ENCODE measurements around the gene ZBTB7C. TPM values are rescaled to one million over a fixed set of nuclear protein-coding genes. Genes with fewer than 3 reads are reported as not detected.
A peak's percentile ranks its signal among the peaks of the same experiment; 100 is the strongest.

ZBTB7C gene
- total and polyA plus RNA-seq, 9 of the 15 experiments (the other 6 are each of a cell fraction or from before 2014, with no cell fraction given): not detected

- no peak overlapping the region for H3K9ac ChIP-seq (ENCODE audit: insufficient read depth in 1 of 2, low read depth in 2 of 2, low read length in 2 of 2)
- no peaks in the 10 kb centered on the region for H3K9me1 ChIP-seq (ENCODE audit: control insufficient read depth, insufficient read depth, low read length)
- H4K20me1 ChIP-seq (replicated peaks; ENCODE audit: control insufficient read depth, insufficient read depth, low read length): no peaks in the 10 kb centered on the region
- H3K27me3 ChIP-seq (ENCODE audit: control insufficient read depth in 2 of 2, insufficient read depth in 2 of 2, low read length in 2 of 2): no peaks in the 10 kb centered on the region
- intact Hi-C loops (cut with micrococcal nuclease): no loop called here
- H3K79me2 ChIP-seq (ENCODE audit: control insufficient read depth, insufficient read depth, low read length): no peaks in the 10 kb centered on the region
- H3K27ac ChIP-seq (ENCODE audit: extremely low read depth, low read depth, low read length): no peak overlapping the region
- FAIRE-seq: no peak
- in situ Hi-C loops (cut with MboI): no loop called here
- POLR2A ChIA-PET: no interaction called here
- no peak overlapping the region for H3K4me2 ChIP-seq (ENCODE audit: insufficient read depth, low read length)
- CTCF ChIA-PET (ENCODE audit: low intra/inter-chr PET ratio): no interaction called here
- no peak overlapping the region for H2AFZ ChIP-seq (ENCODE audit: low read depth, low read length)
- no TSS peak for BruUV-seq (replicated peaks)
- H3K4me1 ChIP-seq (replicated peaks in 1 of 2; ENCODE audit: control insufficient read depth in 2 of 2, insufficient read depth in 2 of 2, low read length in 2 of 2): no peaks in the 10 kb centered on the region; a peak in 1 of 5 replicates
- DNase-seq (ENCODE audit: extremely low read depth in 1 of 4, low spot score in 3 of 4): peak in 1 of 4 experiments; percentile 2
- H3K36me3 ChIP-seq (ENCODE audit: control insufficient read depth, insufficient read depth, low read length): no peaks in the 10 kb centered on the region
- no peaks in the 10 kb centered on the region for H3K9me3 ChIP-seq (replicated peaks; ENCODE audit: control insufficient read depth, insufficient read depth, low read depth, low read length)
- peak; percentile 48; the same call in 1 of the 3 replicates for ATAC-seq
- no peak overlapping the region for H3K4me3 ChIP-seq
- WGBS (ENCODE audit: insufficient coverage, low coverage, missing lambda C conversion rate): 1% methylated on average over 8 of the region's 8 CpGs
- no peak for TF ChIP-seq CREB3 (tag; conservative IDR thresholded peaks at IDR 0.05; ENCODE audit: low read depth)
- no peak for TF ChIP-seq ZNF384 (IDR thresholded peaks at IDR 0.05; ENCODE audit: low read depth, low read length)
- TF ChIP-seq FOXM1 (IDR thresholded peaks at IDR 0.05; ENCODE audit: low read depth): no peak
- TF ChIP-seq FOXM1 (CRISPR knock-in tag; IDR thresholded peaks at IDR 0.05; ENCODE audit: low read depth): no peak
- TF ChIP-seq, protein P1, sequence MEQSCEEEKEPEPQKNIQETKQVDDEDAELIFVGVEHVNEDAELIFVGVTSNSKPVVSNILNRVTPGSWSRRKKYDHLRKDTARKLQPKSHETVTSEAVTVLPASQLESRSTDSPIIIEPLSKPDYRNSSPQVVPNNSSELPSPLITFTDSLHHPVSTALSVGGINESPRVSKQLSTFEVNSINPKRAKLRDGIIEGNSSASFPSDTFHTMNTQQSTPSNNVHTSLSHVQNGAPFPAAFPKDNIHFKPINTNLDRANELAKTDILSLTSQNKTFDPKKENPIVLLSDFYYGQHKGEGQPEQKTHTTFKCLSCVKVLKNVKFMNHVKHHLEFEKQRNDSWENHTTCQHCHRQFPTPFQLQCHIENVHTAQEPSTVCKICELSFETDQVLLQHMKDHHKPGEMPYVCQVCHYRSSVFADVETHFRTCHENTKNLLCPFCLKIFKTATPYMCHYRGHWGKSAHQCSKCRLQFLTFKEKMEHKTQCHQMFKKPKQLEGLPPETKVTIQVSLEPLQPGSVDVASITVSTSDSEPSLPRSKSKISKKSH (CRISPR knock-in tag; IDR thresholded peaks at IDR 0.05): no peak
- TF ChIP-seq CTCF (IDR thresholded peaks at IDR 0.05 in 2 of 3, conservative IDR thresholded peaks at IDR 0.05 in 1 of 3; ENCODE audit: insufficient read depth in 2 of 3, low read depth in 1 of 3, low read length in 3 of 3): peak in 2 of 3 experiments; percentile 9 to 43; a peak in 2 of 6 replicates
- TF ChIP-seq RAD21 (CRISPR knock-in tag; conservative IDR thresholded peaks at IDR 0.05 in 1 of 2, IDR thresholded peaks at IDR 0.05 in 1 of 2): peak; percentile 27 to 37; a peak in 3 of 4 replicates
- TF ChIP-seq ZNF407 (IDR thresholded peaks at IDR 0.05; ENCODE audit: low read depth): no peak
These were observed 72.9 kb downstream of the ZBTB7C start for GRCh38 chr18:48336332-48336731.

All from K562 (cell line).